Stomach (tissue), 9 donors: ENCODE results near the gene HIPK4. TPM values are rescaled to one million over a fixed set of nuclear protein-coding genes. Genes with fewer than 3 reads are reported as not detected.
"Not testable (repeated sequence)": the region's sequence is repeated elsewhere in the genome, so short reads cannot be mapped to it uniquely, and the experiment has no call there.

Source experiments
- DNase-seq, 2 donors: peaks; one replicate each; pipeline versions ENCODE4 v3.0.0 to v3.0.0-alpha.2; 2013 to 2019
- H3K27ac ChIP-seq, 5 donors: fragments of 200-600 bp in 4 of 5; sonication (generic) in 4 of 5; one replicate each; pipeline ENCODE4 v1.5.1; 2013 to 2019; ENCODE audit warnings: mild to moderate bottlenecking in 1 of 5, moderate library complexity in 1 of 5
- H3K27me3 ChIP-seq, 3 donors: fragments of 200-600 bp; sonication (generic); one replicate each; pipeline ENCODE4 v1.5.1; 2017 to 2019; ENCODE audit warnings: mixed run types in 1 of 3
- H3K36me3 ChIP-seq, 4 donors: fragments of 200-600 bp; sonication (generic); 1 replicate in 3 of 4; 2 replicates in 1 of 4; pipeline ENCODE4 v1.5.1; 2016 to 2019
- H3K4me1 ChIP-seq, 4 donors: fragments of 200-600 bp; sonication (generic); one replicate each; pipeline ENCODE4 v1.5.1; 2016 to 2019
- H3K4me3 ChIP-seq, 4 donors: fragments of 200-600 bp; sonication (generic) in 3 of 4; one replicate each; pipeline ENCODE4 v1.5.1; 2016 to 2019; ENCODE audit warnings: mild to moderate bottlenecking in 1 of 4
- H3K9me3 ChIP-seq, 4 donors: fragments of 200-600 bp; sonication (generic); one replicate each; pipeline ENCODE4 v1.5.1; 2016 to 2019
- EP300 ChIP-seq: sonication (generic); formaldehyde crosslinking; IDR thresholded peaks from one replicate; pipeline ENCODE4 v1.6.1; 2017; ENCODE audit warnings: antibody characterized with exemption
- POLR2A ChIP-seq, 4 donors: fragments of 450-650 bp; IDR thresholded peaks; one replicate each; pipeline ENCODE4 v1.6.1; 2016; ENCODE audit warnings: antibody characterized with exemption in 4 of 4, control low read depth in 2 of 4, mild to moderate bottlenecking in 1 of 4, moderate library complexity in 1 of 4
- POLR2AphosphoS5 ChIP-seq, 3 donors: sonication (generic); formaldehyde crosslinking; IDR thresholded peaks; one replicate each; pipeline ENCODE4 v1.6.1; 2016; ENCODE audit warnings: antibody characterized with exemption in 3 of 3
- WGBS, 5 donors: extraction: QIAGEN DNeasy Blood & Tissue Kit in 3 of 5; methylation state at CpG; one replicate each; pipeline versions ENCODE4 v1.1.5 to v1.1.7; 2013 to 2018; 5-methylcytosine and 5-hydroxymethylcytosine counted together
- intact Hi-C: fragments of 100-400 bp; cut with DNase I; formaldehyde crosslinking; loops from one replicate; pipeline ENCODE4 v1.15.1; 2023; ENCODE audit warnings: low total_unique reads
- polyA plus RNA-seq, 3 donors: library from polyadenylated mRNA; stranded (reverse); fragments of 200-250 nt; gene quantifications; one replicate each; pipeline ENCODE4 v1.2.3, GENCODE V29; 2013
- total RNA-seq, 5 donors: library from RNA; depleted of rRNA; stranded (reverse); fragments of >200 nt; gene quantifications; one replicate each; pipeline versions ENCODE4 v1.1.0 to v1.2.3, GENCODE V29; 2014 to 2016
- TF ChIP-seq, protein P1 (sequence below), 7 experiments: fragments of 450-650 bp in 4 of 7; fragments of 200-600 bp in 3 of 7; sonication (generic) in 3 of 7; IDR thresholded peaks; one replicate each; pipeline ENCODE4 v1.5.1; 2016 to 2019; ENCODE audit warnings: antibody characterized with exemption in 7 of 7, control low read depth in 2 of 7, mild to moderate bottlenecking in 1 of 7
- donor health status: healthy with polysubstance abuse.
- donor health status: Bipolar disorder and iron deficiency.
- donor health status: healthy.

The HIPK4 gene
- total and polyA plus RNA-seq, 8 donors, result 0.05 to 0.46 (median 0.12) TPM; not detected in 5

DNA sequence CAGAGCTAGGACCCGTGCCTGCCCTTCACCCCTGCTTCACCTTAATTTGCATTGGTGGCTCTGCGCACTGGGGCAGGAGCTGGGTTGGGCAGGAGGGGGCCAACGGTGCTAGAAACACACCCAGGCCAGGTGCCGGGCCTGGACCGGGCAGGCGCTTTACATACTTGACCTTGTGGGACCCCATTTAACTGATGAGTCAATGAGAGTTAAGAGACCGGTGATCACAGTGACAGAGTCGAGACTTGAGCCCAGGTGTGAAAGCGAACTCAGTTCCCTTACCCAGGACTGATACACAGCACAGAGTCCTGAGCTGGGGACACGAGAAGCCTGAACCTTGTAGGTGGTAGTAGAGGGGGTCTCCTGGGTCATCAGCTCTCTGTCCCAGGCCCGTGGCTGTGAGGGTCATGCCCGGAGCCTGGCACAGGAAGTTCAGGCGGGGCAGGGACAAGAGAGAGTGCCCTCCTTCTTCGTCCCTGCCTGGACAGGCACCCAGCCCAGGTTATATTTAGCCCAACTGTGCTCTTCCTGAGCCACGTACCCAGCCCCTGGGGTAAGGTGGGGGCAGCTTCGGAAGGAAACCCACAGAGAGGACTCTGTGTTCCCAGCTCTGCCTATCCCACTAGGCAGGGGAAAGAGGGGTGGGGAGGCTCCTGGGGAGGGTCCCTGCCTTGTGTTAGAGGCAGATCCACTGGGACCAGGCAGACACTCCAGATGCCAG is 21.3 kb upstream of the HIPK4 start:
- Histone ChIP-seq H3K27ac (peak overlapping the region in 3 of 5 donors; percentile 31 to 60 (median 56)), H3K4me3 (no peak overlapping the region), H3K9me3 (no peaks in the 10 kb centered on the region), H3K27me3 (no peaks in the 10 kb centered on the region), H3K36me3 (no peaks in the 10 kb centered on the region), H3K4me1 (peaks cover 0 to 17% (median 11%) of the 10 kb centered on the region in 4 donors)
- no peak for TF ChIP-seq POLR2AphosphoS5 (IDR thresholded peaks at IDR 0.05)
- no peak for TF ChIP-seq POLR2A (IDR thresholded peaks at IDR 0.05)
- TF ChIP-seq, protein P1, sequence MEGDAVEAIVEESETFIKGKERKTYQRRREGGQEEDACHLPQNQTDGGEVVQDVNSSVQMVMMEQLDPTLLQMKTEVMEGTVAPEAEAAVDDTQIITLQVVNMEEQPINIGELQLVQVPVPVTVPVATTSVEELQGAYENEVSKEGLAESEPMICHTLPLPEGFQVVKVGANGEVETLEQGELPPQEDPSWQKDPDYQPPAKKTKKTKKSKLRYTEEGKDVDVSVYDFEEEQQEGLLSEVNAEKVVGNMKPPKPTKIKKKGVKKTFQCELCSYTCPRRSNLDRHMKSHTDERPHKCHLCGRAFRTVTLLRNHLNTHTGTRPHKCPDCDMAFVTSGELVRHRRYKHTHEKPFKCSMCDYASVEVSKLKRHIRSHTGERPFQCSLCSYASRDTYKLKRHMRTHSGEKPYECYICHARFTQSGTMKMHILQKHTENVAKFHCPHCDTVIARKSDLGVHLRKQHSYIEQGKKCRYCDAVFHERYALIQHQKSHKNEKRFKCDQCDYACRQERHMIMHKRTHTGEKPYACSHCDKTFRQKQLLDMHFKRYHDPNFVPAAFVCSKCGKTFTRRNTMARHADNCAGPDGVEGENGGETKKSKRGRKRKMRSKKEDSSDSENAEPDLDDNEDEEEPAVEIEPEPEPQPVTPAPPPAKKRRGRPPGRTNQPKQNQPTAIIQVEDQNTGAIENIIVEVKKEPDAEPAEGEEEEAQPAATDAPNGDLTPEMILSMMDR (IDR thresholded peaks at IDR 0.05), result no peak
- TF ChIP-seq EP300, result no peak
- no peak for DNase-seq
- WGBS, 5 donors, result 49 to 62% (median 54%) methylated on average over 13 to 16 of the region's 16 CpGs
- intact Hi-C loops, result no loop called here

DNA sequence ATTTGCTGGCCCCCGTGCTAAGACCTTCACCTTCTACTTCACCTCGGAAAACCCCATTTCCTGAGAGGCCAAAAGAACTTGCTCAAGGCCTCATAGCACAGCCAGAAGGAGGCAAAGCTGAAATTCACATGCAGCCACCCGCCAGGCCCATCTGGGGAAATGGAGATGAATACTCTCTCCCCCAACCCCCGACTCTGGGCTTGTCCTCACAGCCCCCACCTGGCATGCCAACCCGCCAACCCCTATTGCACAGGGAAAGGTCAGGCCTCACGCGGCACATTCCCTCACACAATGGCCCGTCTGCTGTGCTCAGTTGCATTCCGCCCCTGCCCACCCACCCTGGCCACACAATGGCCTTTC is 20.0 kb upstream of the HIPK4 start:
- intact Hi-C loops, result no loop called here
- Histone ChIP-seq H3K4me1 (peaks cover 0 to 17% (median 11%) of the 10 kb centered on the region in 4 donors), H3K27me3 (no peaks in the 10 kb centered on the region), H3K4me3 (no peak overlapping the region), H3K36me3 (no peaks in the 10 kb centered on the region), H3K9me3 (no peaks in the 10 kb centered on the region), H3K27ac (no peak overlapping the region)
- WGBS, 5 donors, result 60 to 80% (median 76%) methylated on average over 5 to 9 of the region's 9 CpGs
- DNase-seq, result no peak
- TF ChIP-seq EP300 (no peak), POLR2A (IDR thresholded peaks at IDR 0.05) (no peak), POLR2AphosphoS5 (IDR thresholded peaks at IDR 0.05) (no peak)
- TF ChIP-seq, protein P1 (IDR thresholded peaks at IDR 0.05), result no peak

DNA sequence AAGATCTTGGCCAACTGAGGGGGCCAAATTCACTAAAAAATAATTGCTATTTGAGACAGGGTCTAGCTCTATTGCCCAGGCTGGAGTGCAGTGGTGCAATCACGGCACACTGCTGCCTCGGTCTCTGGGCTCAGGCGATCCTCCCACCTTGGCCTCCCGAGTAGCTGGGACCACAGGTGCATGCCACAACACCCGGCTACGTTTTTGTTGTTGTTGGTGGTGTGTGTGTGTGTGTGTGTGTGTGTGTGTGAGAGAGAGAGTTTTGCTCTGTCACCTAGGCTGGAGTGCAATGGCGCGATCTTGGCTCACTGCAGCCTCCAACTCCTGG is 18.6 kb upstream of the HIPK4 start:
- H3K4me3 ChIP-seq, H3K36me3 ChIP-seq, H3K27me3 ChIP-seq, H3K27ac ChIP-seq, DNase-seq, H3K9me3 ChIP-seq, intact Hi-C loops: not testable (repeated sequence)
- WGBS, 5 donors, result 87 to 90% (median 89%) methylated on average over 8 of the region's 8 CpGs; no CpG with 5 or more reads in 1 of the 5 donors
- peaks cover 0 to 23% (median 18%) of the 10 kb centered on the region in 4 donors for H3K4me1 ChIP-seq

DNA sequence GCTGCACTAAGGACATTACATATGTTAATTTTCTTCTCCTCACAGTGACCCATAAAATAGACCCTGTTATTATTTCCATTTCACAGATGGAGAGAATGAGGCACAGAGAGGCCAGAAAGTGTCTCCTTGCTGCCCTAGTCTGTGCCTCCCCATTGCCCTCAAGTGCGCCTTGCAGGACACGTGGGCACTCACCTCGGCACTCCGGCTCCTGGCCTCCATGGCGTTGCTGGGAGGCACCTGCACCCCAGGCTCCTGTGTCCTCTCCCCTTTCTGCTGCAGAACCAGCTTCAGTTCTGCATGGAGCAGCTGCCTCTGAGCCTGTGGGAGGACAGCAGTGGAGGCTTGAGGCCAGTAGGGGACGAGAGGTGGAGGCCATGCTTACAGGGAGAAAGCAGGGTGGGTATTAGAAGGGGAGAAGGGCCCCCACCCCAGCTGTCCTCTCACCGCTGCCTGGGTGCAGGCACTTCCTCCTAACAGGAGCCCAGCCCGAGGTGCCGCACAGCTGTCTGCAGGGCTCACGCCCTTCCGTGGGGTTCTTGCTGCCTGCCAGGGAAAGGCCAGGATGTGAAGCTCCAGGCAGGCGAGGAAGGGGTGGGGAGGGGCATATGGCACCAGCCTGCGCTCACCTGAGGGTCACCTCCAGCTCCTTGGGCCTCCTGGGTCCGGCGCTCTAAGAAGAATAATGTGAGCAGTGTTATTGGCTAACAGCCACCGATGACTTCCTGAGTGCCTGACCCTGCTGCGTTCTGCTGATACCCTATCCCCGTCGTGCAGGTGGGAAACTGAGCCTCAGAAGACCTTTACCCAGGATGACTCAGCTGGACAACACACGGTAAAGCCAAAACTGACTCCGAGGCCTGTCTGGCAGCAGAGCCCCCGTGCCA is 18.0 kb upstream of the HIPK4 start:
- WGBS, 5 donors, result 41 to 52% (median 42%) methylated on average over 17 to 22 of the region's 22 CpGs
- no peak for TF ChIP-seq POLR2AphosphoS5 (IDR thresholded peaks at IDR 0.05)
- no peak for TF ChIP-seq POLR2A (IDR thresholded peaks at IDR 0.05)
- TF ChIP-seq EP300, result no peak
- TF ChIP-seq, protein P1 (IDR thresholded peaks at IDR 0.05), result no peak

More for the DNA sequence above, 18.0 kb upstream of the HIPK4 start:
- Histone ChIP-seq H3K4me3 (no peak overlapping the region), H3K27me3 (no peaks in the 10 kb centered on the region), H3K27ac (no peak overlapping the region), H3K9me3 (no peaks in the 10 kb centered on the region), H3K4me1 (peaks cover 0 to 29% (median 23%) of the 10 kb centered on the region in 4 donors), H3K36me3 (no peaks in the 10 kb centered on the region)
- intact Hi-C loops, result no loop called here
- no peak for DNase-seq
